GM23338 (cell line): Measurements from ENCODE around the gene IGF2BP2.

ENCODE experiments used
- CTCF ChIP-seq, 2 experiments: fragments of 200-600 bp in 1 of 2; sonication (generic) in 1 of 2; conservative IDR thresholded peaks; 2 replicates each; pipeline versions ENCODE4 v1.5.1 to v1.6.1; 2016 to 2017; ENCODE audit warnings: antibody characterized with exemption in 2 of 2, low read depth in 2 of 2, mild to moderate bottlenecking in 2 of 2, moderate library complexity in 1 of 2
- EZH2 ChIP-seq: fragments of 200-600 bp; sonication (generic); IDR thresholded peaks from one replicate; pipeline ENCODE4 v1.8.0; 2017; ENCODE audit warnings: antibody characterized with exemption, mild to moderate bottlenecking, low read depth; ENCODE audit not compliant: unreplicated experiment
- EZH2phosphoT487 ChIP-seq: fragments of 200-600 bp; sonication (generic); IDR thresholded peaks from one replicate; pipeline ENCODE4 v1.8.1; 2018; ENCODE audit warnings: antibody characterized with exemption; ENCODE audit not compliant: unreplicated experiment
- POLR2AphosphoS5 ChIP-seq: IDR thresholded peaks from 2 replicates; pipeline ENCODE4 v1.6.1; 2016; ENCODE audit warnings: antibody characterized with exemption, low read depth
- REST ChIP-seq: IDR thresholded peaks from one replicate; pipeline ENCODE4 v1.6.1; 2018; ENCODE audit warnings: antibody characterized with exemption; ENCODE audit not compliant: unreplicated experiment

DNA sequence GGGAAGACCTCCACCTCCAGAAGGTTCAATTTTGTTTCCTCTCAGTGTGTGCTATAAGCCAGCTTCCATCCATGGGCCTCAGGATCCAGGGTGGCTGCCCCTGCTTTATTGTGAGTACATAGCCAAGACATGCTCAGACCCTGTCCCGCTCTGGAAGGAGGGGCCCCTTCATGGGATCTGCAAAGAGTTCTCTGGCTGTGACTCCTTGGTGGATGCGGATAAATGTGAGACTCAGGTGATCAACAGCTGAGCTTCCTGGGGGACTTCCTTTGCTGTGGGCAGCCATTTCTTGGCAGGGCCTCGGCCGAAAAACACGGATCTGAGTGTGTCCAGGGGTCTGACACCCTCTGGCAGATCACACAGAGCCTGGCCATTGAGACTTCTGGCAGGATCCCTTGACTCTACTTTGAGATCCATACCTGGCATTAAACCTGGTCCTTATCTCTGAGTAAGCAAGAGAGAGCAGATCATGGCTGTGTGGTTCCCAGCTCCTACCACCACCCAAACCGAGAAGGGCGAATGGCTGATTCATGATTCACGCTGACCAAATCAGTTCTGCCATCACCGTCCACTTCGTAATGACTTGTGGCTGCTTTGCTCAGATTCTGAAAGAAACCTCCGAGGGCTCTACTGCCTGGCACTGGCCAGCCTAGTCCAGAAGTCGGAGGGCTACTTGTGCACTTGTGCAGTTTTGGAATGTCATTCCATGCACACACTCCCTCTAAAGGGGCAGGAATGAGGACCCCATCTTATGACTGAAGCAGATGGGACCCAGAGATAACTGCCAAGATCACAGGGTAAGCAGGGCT, 170.7 kb downstream of the IGF2BP2 start:
- TF ChIP-seq POLR2AphosphoS5 (no peak), REST (no peak), CTCF (conservative IDR thresholded peaks at IDR 0.05; ENCODE audit: low read depth in 2 of 2) (no peak), EZH2 (no peak), EZH2phosphoT487 (no peak)
